ENCODE measurements around the gene IL7R. TPM values are rescaled to one million over a fixed set of nuclear protein-coding genes. Genes with fewer than 3 reads are reported as not detected.

The IL7R gene
- total RNA-seq, 2 experiments from 2014 or later = 4.6 to 62.2 TPM

GRCh38 chr5:35826554-35826953 lies 30.1 kb upstream of the IL7R start:
- no peak overlapping the region for H3K27ac ChIP-seq (ENCODE audit: low read depth, low read length, poor library complexity, severe bottlenecking)

GRCh38 chr5:35828082-35828598 lies 28.6 kb upstream of the IL7R start:
- no TSS peak for BruUV-seq (replicated peaks)

More at GRCh38 chr5:35826554-35826953, 30.1 kb upstream of the IL7R start:
- H4K20me1 ChIP-seq (ENCODE audit: insufficient read depth, low read length) = no peaks in the 10 kb centered on the region
- DNase-seq (ENCODE audit: low spot score) = no peak
- intact Hi-C loops (cut with micrococcal nuclease; ENCODE audit: unreplicated experiment) = no loop called here
- ChIA-PET CTCF (ENCODE audit: unreplicated experiment) (no interaction called here), POLR2A (interaction anchor here (1.1 to 1.2 kb wide), 2 partner anchors 14 to 22 kb away, joined by 3 read pairs; no protein-coding TSS in a partner anchor)
- no peaks in the 10 kb centered on the region for H3K36me3 ChIP-seq (ENCODE audit: insufficient read depth, low read length)
- no TSS peak for BruUV-seq (replicated peaks)
- TF ChIP-seq EZH2phosphoT487 (IDR thresholded peaks at IDR 0.05; ENCODE audit: borderline replicate concordance, low read depth, low read length) (no peak), CTCF (conservative IDR thresholded peaks at IDR 0.05; ENCODE audit: low read length) (no peak)
- H3K79me2 ChIP-seq (ENCODE audit: insufficient read depth, low read depth, low read length) = no peaks in the 10 kb centered on the region
- no peak overlapping the region for H3K4me3 ChIP-seq (ENCODE audit: low read depth, low read length, poor library complexity, severe bottlenecking)
- H3K4me2 ChIP-seq (ENCODE audit: low read length) = no peak overlapping the region
- no peaks in the 10 kb centered on the region for H3K4me1 ChIP-seq (ENCODE audit: insufficient read depth, low read length, poor library complexity, severe bottlenecking)
- no peak overlapping the region for H2AFZ ChIP-seq (ENCODE audit: low read length)
- no peaks in the 10 kb centered on the region for H3K9me2 ChIP-seq (ENCODE audit: insufficient read depth, low read length)
- no peaks in the 10 kb centered on the region for H3K9me3 ChIP-seq (ENCODE audit: low read length)

More at GRCh38 chr5:35828082-35828598, 28.6 kb upstream of the IL7R start:
- Histone ChIP-seq H3K4me2 (ENCODE audit: low read length) (no peak overlapping the region), H3K9me3 (ENCODE audit: low read length) (no peaks in the 10 kb centered on the region), H4K20me1 (ENCODE audit: insufficient read depth, low read length) (no peaks in the 10 kb centered on the region), H3K79me2 (ENCODE audit: insufficient read depth, low read depth, low read length) (no peaks in the 10 kb centered on the region), H3K4me3 (ENCODE audit: low read depth, low read length, poor library complexity, severe bottlenecking) (no peak overlapping the region), H3K9me2 (ENCODE audit: insufficient read depth, low read length) (no peaks in the 10 kb centered on the region; the same call in 1 of the 2 replicates), H3K4me1 (ENCODE audit: insufficient read depth, low read length, poor library complexity, severe bottlenecking) (no peaks in the 10 kb centered on the region), H3K27ac (ENCODE audit: low read depth, low read length, poor library complexity, severe bottlenecking) (no peak overlapping the region), H3K36me3 (ENCODE audit: insufficient read depth, low read length) (no peaks in the 10 kb centered on the region), H2AFZ (ENCODE audit: low read length) (no peak overlapping the region)
- intact Hi-C loops (cut with micrococcal nuclease; ENCODE audit: unreplicated experiment) = no loop called here
- POLR2A ChIA-PET = interaction anchor here (1.2 kb wide), 1 partner anchor 16 kb away, joined by 3 read pairs; no protein-coding TSS in a partner anchor
- TF ChIP-seq EZH2phosphoT487 (IDR thresholded peaks at IDR 0.05; ENCODE audit: borderline replicate concordance, low read depth, low read length) = no peak
- no peak for TF ChIP-seq CTCF (conservative IDR thresholded peaks at IDR 0.05; ENCODE audit: low read length)
- CTCF ChIA-PET (ENCODE audit: unreplicated experiment) = no interaction called here
- DNase-seq (ENCODE audit: low spot score) = no peak
